Esophagus muscularis mucosa (tissue), 3 donors: ENCODE results near the gene ID1.

Experiments used
- EP300 ChIP-seq: sonication (generic); formaldehyde crosslinking; IDR thresholded peaks from one replicate; pipeline ENCODE4 v1.6.1; 2017; ENCODE audit warnings: antibody characterized with exemption
- TF ChIP-seq, protein P1 (sequence below), 3 experiments: fragments of 200-600 bp in 2 of 3; fragments of 450-650 bp in 1 of 3; sonication (generic) in 2 of 3; IDR thresholded peaks; one replicate each; pipeline ENCODE4 v1.5.1; 2017 to 2019; ENCODE audit warnings: antibody characterized with exemption in 3 of 3, mild to moderate bottlenecking in 2 of 3, moderate library complexity in 1 of 3

GRCh38 chr20:31604567-31605030, 490 bp upstream of the ID1 start:
- TF ChIP-seq, protein P1, sequence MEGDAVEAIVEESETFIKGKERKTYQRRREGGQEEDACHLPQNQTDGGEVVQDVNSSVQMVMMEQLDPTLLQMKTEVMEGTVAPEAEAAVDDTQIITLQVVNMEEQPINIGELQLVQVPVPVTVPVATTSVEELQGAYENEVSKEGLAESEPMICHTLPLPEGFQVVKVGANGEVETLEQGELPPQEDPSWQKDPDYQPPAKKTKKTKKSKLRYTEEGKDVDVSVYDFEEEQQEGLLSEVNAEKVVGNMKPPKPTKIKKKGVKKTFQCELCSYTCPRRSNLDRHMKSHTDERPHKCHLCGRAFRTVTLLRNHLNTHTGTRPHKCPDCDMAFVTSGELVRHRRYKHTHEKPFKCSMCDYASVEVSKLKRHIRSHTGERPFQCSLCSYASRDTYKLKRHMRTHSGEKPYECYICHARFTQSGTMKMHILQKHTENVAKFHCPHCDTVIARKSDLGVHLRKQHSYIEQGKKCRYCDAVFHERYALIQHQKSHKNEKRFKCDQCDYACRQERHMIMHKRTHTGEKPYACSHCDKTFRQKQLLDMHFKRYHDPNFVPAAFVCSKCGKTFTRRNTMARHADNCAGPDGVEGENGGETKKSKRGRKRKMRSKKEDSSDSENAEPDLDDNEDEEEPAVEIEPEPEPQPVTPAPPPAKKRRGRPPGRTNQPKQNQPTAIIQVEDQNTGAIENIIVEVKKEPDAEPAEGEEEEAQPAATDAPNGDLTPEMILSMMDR (IDR thresholded peaks at IDR 0.05), result no peak
- no peak for TF ChIP-seq EP300
